HCT116 (cell line): ENCODE results near the gene KRT13. TPM values are rescaled to one million over a fixed set of nuclear protein-coding genes. Genes with fewer than 3 reads are reported as not detected.

Experiments used
- microRNA-seq: library from miRNA; unstranded; fragments of <30 nt; microRNA quantifications from one replicate; pipeline ENCODE4, GENCODE V29; 2016; ENCODE audit warnings: borderline number of aligned reads
- total RNA-seq: library from RNA; stranded (reverse); gene quantifications from one replicate; pipeline ENCODE4 v1.2.1, GENCODE V29; 2021; ENCODE audit not compliant: unreplicated experiment

KRT13 gene
- total RNA-seq, 1 experiment from 2014 or later, result 3.7 TPM

Small RNA genes lying within 50 kb of the gene (microRNA-seq; reads per million reads assigned to microRNA genes)
- gene MIR6510, result not detected

Other genes starting within 250 kb of the KRT13 start
- not detected for gene KRTAP9-6, start 240.2 kb downstream of the KRT13 start, total RNA-seq
- gene KRTAP9-7, start 229.9 kb downstream of the KRT13 start, total RNA-seq, result not detected
- gene KRTAP29-1, start 202.8 kb downstream of the KRT13 start, total RNA-seq, result 0.22 TPM
- not detected for gene KRTAP16-1, start 196.3 kb downstream of the KRT13 start, total RNA-seq
- not detected for gene KRTAP17-1, start 189.9 kb downstream of the KRT13 start, total RNA-seq
- gene KRT33A, start 154.8 kb downstream of the KRT13 start, total RNA-seq, result not detected
- not detected for gene KRT33B, start 135.8 kb downstream of the KRT13 start, total RNA-seq
- gene KRT34, start 123.3 kb downstream of the KRT13 start, total RNA-seq, result not detected
- gene KRT31, start 108.0 kb downstream of the KRT13 start, total RNA-seq, result not detected
- gene KRT37, start 81.0 kb downstream of the KRT13 start, total RNA-seq, result not detected
- not detected for gene KRT38, start 64.6 kb downstream of the KRT13 start, total RNA-seq
- gene KRT32, start 38.2 kb downstream of the KRT13 start, total RNA-seq, result 0.42 TPM
- gene KRT35, start 24.5 kb downstream of the KRT13 start, total RNA-seq, result not detected
- gene KRT36, start 15.7 kb downstream of the KRT13 start, total RNA-seq, result not detected
- 37.1 TPM for gene KRT15, start 13.3 kb upstream of the KRT13 start, total RNA-seq
- gene KRT19, start 22.7 kb upstream of the KRT13 start, total RNA-seq, result 1,248 TPM
- 0.15 TPM for gene KRT9, start 66.4 kb upstream of the KRT13 start, total RNA-seq
- gene KRT14, start 81.3 kb upstream of the KRT13 start, total RNA-seq, result not detected
- gene KRT16, start 107.2 kb upstream of the KRT13 start, total RNA-seq, result 0.61 TPM
- not detected for gene KRT17, start 119.0 kb upstream of the KRT13 start, total RNA-seq
- gene EIF1, start 183.3 kb upstream of the KRT13 start, total RNA-seq, result 1,082 TPM
- not detected for gene GAST, start 206.7 kb upstream of the KRT13 start, total RNA-seq
- gene HAP1, start 229.0 kb upstream of the KRT13 start, total RNA-seq, result 3.4 TPM